GM12878 (cell line): Measurements from ENCODE around the gene TADA2A. TPM values are rescaled to one million over a fixed set of nuclear protein-coding genes. Genes with fewer than 3 reads are reported as not detected.

Experiments
- ATAC-seq: fragments of 200-7000 bp; cut with Tn5 transposase; 3 replicates; pipeline ENCODE4 v1.9.1; 2020; ENCODE audit warnings: mild to moderate bottlenecking, moderate library complexity
- BruUV-seq: library from RNA; stranded (reverse); fragments of 400-500 nt; replicated peaks from 2 replicates; lab custom pipeline; 2021; lab: Mats Ljungman, UMichigan
- CTCF ChIA-PET: fragments of 300-600 bp; sonication (Branson Sonifier 250); formaldehyde crosslinking; extraction: SDS; loops from one replicate; lab custom pipeline; 2021; ENCODE audit warnings: inconsistent platforms; lab: Yijun Ruan, JAX
- POLR2A ChIA-PET: fragments of 350-600 bp; formaldehyde crosslinking; extraction: SDS; loops from one replicate; lab custom pipeline; 2021; ENCODE audit warnings: inconsistent platforms; lab: Charles Lee
- RAD21 ChIA-PET: fragments of 300-600 bp; sonication (Branson Sonifier 250); formaldehyde crosslinking; loops from one replicate; lab custom pipeline; 2023; ENCODE audit warnings: antibody characterized with exemption; ENCODE audit not compliant: unreplicated experiment; lab: Charles Lee
- SMC1A ChIA-PET: fragments of 300-600 bp; sonication (Branson Sonifier 250); formaldehyde crosslinking; loops from one replicate; lab custom pipeline; 2023; ENCODE audit not compliant: unreplicated experiment, uncharacterized antibody; lab: Charles Lee
- DNase-seq: peaks from one replicate; pipeline ENCODE4 v3.0.0-alpha.2; 2011; ENCODE audit warnings: low read depth, low spot score
- FAIRE-seq: peaks from 3 replicates; lab custom pipeline; 2011; peaks lifted over from hg19 to GRCh38; lab: Jason Lieb, UNC
- H2AFZ ChIP-seq: 2 replicates; pipeline ENCODE4 v1.6.0; 2011; ENCODE audit warnings: low read depth, low read length, control low read depth; ENCODE audit not compliant: control insufficient read depth
- H3K27ac ChIP-seq: 2 replicates; pipeline ENCODE4 v1.5.1; 2011; ENCODE audit warnings: control low read depth; ENCODE audit not compliant: control insufficient read depth, insufficient read depth
- H3K27me3 ChIP-seq, 2 experiments: replicated peaks in 1 of 2; 2 replicates each; pipeline versions ENCODE4 v1.6.0 to v1.6.1; 2011; ENCODE audit warnings: low read length in 1 of 2; ENCODE audit not compliant: control insufficient read depth in 2 of 2, insufficient read depth in 2 of 2
- H3K36me3 ChIP-seq, 2 experiments: 2 replicates each; pipeline ENCODE4 v1.5.1; 2011; ENCODE audit warnings: low read length in 1 of 2; ENCODE audit not compliant: control insufficient read depth in 2 of 2, insufficient read depth in 2 of 2
- H3K4me1 ChIP-seq: 2 replicates; pipeline ENCODE4 v1.6.1; 2011; ENCODE audit warnings: mild to moderate bottlenecking, low read length, moderate library complexity, mixed read lengths; ENCODE audit not compliant: control insufficient read depth, insufficient read depth
- H3K4me2 ChIP-seq: 2 replicates; pipeline ENCODE4 v1.6.0; 2011; ENCODE audit warnings: control low read depth; ENCODE audit not compliant: control insufficient read depth, insufficient read depth
- H3K4me3 ChIP-seq: fragments of 200-600 bp; sonication (generic); 2 replicates; pipeline ENCODE4 v1.5.1; 2016
- H3K79me2 ChIP-seq: 2 replicates; pipeline ENCODE4 v1.6.0; 2011; ENCODE audit warnings: low read length; ENCODE audit not compliant: control insufficient read depth, insufficient read depth
- H3K9ac ChIP-seq: 2 replicates; pipeline ENCODE4 v1.8.0; 2011; ENCODE audit warnings: low read length, control low read depth, mixed read lengths; ENCODE audit not compliant: control insufficient read depth, insufficient read depth
- H3K9me3 ChIP-seq: replicated peaks from 3 replicates; pipeline ENCODE4 v1.5.1; 2011; ENCODE audit warnings: mild to moderate bottlenecking, low read length; ENCODE audit not compliant: control insufficient read depth, insufficient read depth
- H4K20me1 ChIP-seq: 2 replicates; pipeline ENCODE4 v1.6.0; 2011; ENCODE audit not compliant: control insufficient read depth, insufficient read depth
- EGR1 ChIP-seq, 2 experiments: IDR thresholded peaks; 1 replicate in 1 of 2; 2 replicates in 1 of 2; pipeline ENCODE4 v1.6.1; 2011 to 2012; ENCODE audit warnings: low read depth in 2 of 2, low read length in 2 of 2, borderline replicate concordance in 1 of 2, mild to moderate bottlenecking in 1 of 2, moderate library complexity in 1 of 2
- HCFC1 ChIP-seq: fragments of 150-350 bp; IDR thresholded peaks from 2 replicates; pipeline ENCODE4 v1.6.1; 2014; ENCODE audit warnings: low read length
- WGBS: methylation state at CpG from one replicate; pipeline ENCODE4 v1.1.6; 2016; ENCODE audit warnings: low lambda C conversion rate; ENCODE audit not compliant: insufficient replicate concordance, insufficient coverage; ENCODE audit errors: missing lambda C conversion rate; 5-methylcytosine and 5-hydroxymethylcytosine counted together
- in situ Hi-C: fragments of 300-500 bp; cut with MboI; formaldehyde crosslinking; loops from 9 replicates; pipeline ENCODE4 v1.14.3; 2018; ENCODE audit warnings: mixed read lengths
- intact Hi-C: fragments of 100-400 bp; cut with micrococcal nuclease; formaldehyde crosslinking; loops from one replicate; pipeline ENCODE4 v1.14.2; 2022; ENCODE audit not compliant: unreplicated experiment
- polyA plus RNA-seq, 11 experiments: library from polyadenylated mRNA; depleted of rRNA in 4 of 11; unstranded in 6 of 11; stranded (reverse) in 5 of 11; fragments of >200 nt; fragmentation: Nextera tagmentation in 4 of 11; fragmentation: Illumina TruSeq in 1 of 11; extraction: Ambion mirVana in 4 of 11; extraction: Trizol in 1 of 11; gene quantifications; 1 replicate in 1 of 11; 2 replicates in 10 of 11; pipeline versions ENCODE4 v1.2.1 to v1.2.3, GENCODE V29; 2011 to 2016; ENCODE audit warnings: inconsistent platforms in 2 of 11, missing spikeins in 2 of 11, low read depth in 1 of 11
- total RNA-seq, 4 experiments: library from RNA; depleted of rRNA in 3 of 4; stranded (reverse); fragments of >200 nt in 3 of 4; fragmentation: Illumina TruSeq in 1 of 4; extraction: Trizol in 1 of 4; gene quantifications; 2 replicates each; pipeline versions ENCODE4 v1.2.1 to v1.2.3, GENCODE V29; 2013 to 2021
- TF ChIP-seq, protein P1 (sequence below): fragments of 450-650 bp; IDR thresholded peaks from 2 replicates; pipeline ENCODE4 v1.6.1; 2018; ENCODE audit warnings: borderline replicate concordance, mild to moderate bottlenecking; ENCODE audit not compliant: partially characterized antibody

The TADA2A gene
- total and polyA plus RNA-seq, 10 of the 15 experiments (the other 5 are each of a cell fraction or from before 2014, with no cell fraction given), result 19.6 to 43.8 (median 34.1) TPM

DNA sequence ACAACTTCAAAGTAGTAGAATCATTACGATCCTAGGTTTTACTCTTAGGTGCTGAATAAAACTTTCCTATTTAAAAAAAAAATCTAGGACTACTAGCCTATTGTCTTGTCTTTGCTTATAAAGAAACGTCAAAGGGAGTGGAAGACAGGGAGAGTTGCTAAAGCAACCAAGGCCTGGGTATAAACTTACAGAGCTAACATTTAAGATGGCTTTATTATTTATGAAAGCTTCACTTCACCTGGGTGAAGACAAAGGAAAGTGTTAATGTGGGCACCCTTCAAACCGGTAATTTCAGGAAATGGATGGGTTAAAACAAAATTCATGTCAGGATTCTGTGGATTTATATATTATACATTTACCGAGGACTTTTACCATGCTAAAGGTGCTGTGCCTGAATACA is 85.5 kb downstream of the TADA2A start:
- intact Hi-C loops (loop anchor here (5.0 kb wide), 1 partner anchor 85 kb away; the partner anchor contains the start of genes ACACA and TADA2A), in situ Hi-C loops (no loop called here)
- no peaks in the 10 kb centered on the region for H3K36me3 ChIP-seq
- BruUV-seq, result no TSS peak
- peaks cover 13% of the 10 kb centered on the region for H3K79me2 ChIP-seq
- H3K9ac ChIP-seq, result no peak overlapping the region
- no peaks in the 10 kb centered on the region for H3K9me3 ChIP-seq
- H3K27me3 ChIP-seq, result no peaks in the 10 kb centered on the region
- ChIA-PET RAD21 (interaction anchor here (0.7 to 2.4 kb wide), 2 partner anchors 85 to 118 kb away, joined by 3 to 10 read pairs; partner anchors contain the start of genes SYNRG and TADA2A), CTCF (interaction anchor here (0.6 to 2.5 kb wide), 3 partner anchors 38 to 119 kb away, joined by 3 to 10 read pairs (median 8); no protein-coding TSS in a partner anchor), SMC1A (interaction anchor here (0.5 to 2.2 kb wide), 8 partner anchors 10 to 179 kb away, joined by 3 to 14 read pairs (median 5); no protein-coding TSS in a partner anchor), POLR2A (no interaction called here)
- H3K4me3 ChIP-seq, result no peak overlapping the region; the same call in 1 of the 2 replicates
- FAIRE-seq (no peak), DNase-seq (no peak), ATAC-seq (no peak)
- peaks cover 17% of the 10 kb centered on the region for H3K4me1 ChIP-seq
- no peak overlapping the region for H3K4me2 ChIP-seq
- H3K27ac ChIP-seq, result no peak overlapping the region
- no peaks in the 10 kb centered on the region for H4K20me1 ChIP-seq
- no peak overlapping the region for H2AFZ ChIP-seq
- TF ChIP-seq, protein P1, sequence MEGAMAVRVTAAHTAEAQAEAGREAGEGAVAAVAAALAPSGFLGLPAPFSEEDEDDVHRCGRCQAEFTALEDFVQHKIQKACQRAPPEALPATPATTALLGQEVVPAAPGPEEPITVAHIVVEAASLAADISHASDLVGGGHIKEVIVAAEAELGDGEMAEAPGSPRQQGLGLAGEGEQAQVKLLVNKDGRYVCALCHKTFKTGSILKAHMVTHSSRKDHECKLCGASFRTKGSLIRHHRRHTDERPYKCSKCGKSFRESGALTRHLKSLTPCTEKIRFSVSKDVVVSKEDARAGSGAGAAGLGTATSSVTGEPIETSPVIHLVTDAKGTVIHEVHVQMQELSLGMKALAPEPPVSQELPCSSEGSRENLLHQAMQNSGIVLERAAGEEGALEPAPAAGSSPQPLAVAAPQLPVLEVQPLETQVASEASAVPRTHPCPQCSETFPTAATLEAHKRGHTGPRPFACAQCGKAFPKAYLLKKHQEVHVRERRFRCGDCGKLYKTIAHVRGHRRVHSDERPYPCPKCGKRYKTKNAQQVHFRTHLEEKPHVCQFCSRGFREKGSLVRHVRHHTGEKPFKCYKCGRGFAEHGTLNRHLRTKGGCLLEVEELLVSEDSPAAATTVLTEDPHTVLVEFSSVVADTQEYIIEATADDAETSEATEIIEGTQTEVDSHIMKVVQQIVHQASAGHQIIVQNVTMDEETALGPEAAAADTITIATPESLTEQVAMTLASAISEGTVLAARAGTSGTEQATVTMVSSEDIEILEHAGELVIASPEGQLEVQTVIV, result no peak
- no peak for TF ChIP-seq HCFC1
- no peak for TF ChIP-seq EGR1 (IDR thresholded peaks at IDR 0.05; ENCODE audit: borderline replicate concordance in 1 of 2, low read depth in 2 of 2, low read length in 2 of 2)
- 72% methylated on average over 4 of the region's 4 CpGs for WGBS
